Esophagus muscularis mucosa (tissue), 4 donors: ENCODE measurements around the gene CAPN10. TPM values are rescaled to one million over a fixed set of nuclear protein-coding genes. Genes with fewer than 3 reads are reported as not detected.
A peak's percentile ranks its signal among the peaks of the same experiment; 100 is the strongest.

Source experiments
- DNase-seq: peaks from one replicate; pipeline ENCODE4 v3.0.0-alpha.2; 2017; ENCODE audit errors: extremely low spot score
- H3K27ac ChIP-seq, 4 donors: fragments of 200-600 bp; sonication (generic); replicated peaks in 1 of 4; 1 replicate in 3 of 4; 2 replicates in 1 of 4; pipeline ENCODE4 v1.5.1; 2016 to 2019; ENCODE audit warnings: mild to moderate bottlenecking in 1 of 4
- H3K27me3 ChIP-seq, 4 donors: fragments of 200-600 bp; sonication (generic); one replicate each; pipeline versions ENCODE4 v1.5.1 to v1.6.0; 2016 to 2019
- H3K36me3 ChIP-seq, 4 donors: fragments of 200-600 bp; sonication (generic); one replicate each; pipeline ENCODE4 v1.5.1; 2016 to 2019
- H3K4me1 ChIP-seq, 4 donors: fragments of 200-600 bp; sonication (generic); one replicate each; pipeline ENCODE4 v1.5.1; 2016 to 2019
- H3K4me3 ChIP-seq, 4 donors: fragments of 200-600 bp; sonication (generic); 1 replicate in 2 of 4; 2 replicates in 2 of 4; pipeline ENCODE4 v1.5.1; 2016 to 2019; ENCODE audit warnings: mild to moderate bottlenecking in 4 of 4, moderate library complexity in 1 of 4
- H3K9me3 ChIP-seq, 4 donors: fragments of 200-600 bp; sonication (generic); 1 replicate in 3 of 4; 2 replicates in 1 of 4; pipeline ENCODE4 v1.5.1; 2016 to 2019
- EP300 ChIP-seq: sonication (generic); formaldehyde crosslinking; IDR thresholded peaks from one replicate; pipeline ENCODE4 v1.6.1; 2017; ENCODE audit warnings: antibody characterized with exemption
- POLR2A ChIP-seq: fragments of 450-650 bp; IDR thresholded peaks from one replicate; pipeline ENCODE4 v1.6.1; 2017; ENCODE audit warnings: antibody characterized with exemption, moderate library complexity, mild to moderate bottlenecking, low read depth
- POLR2AphosphoS5 ChIP-seq, 2 donors: sonication (generic); formaldehyde crosslinking; IDR thresholded peaks; one replicate each; pipeline ENCODE4 v1.6.1; 2017; ENCODE audit warnings: antibody characterized with exemption in 2 of 2
- WGBS: methylation state at CpG from one replicate; pipeline ENCODE4 v1.1.5; 2018; 5-methylcytosine and 5-hydroxymethylcytosine counted together
- intact Hi-C: fragments of 100-400 bp; cut with DNase I; formaldehyde crosslinking; loops from one replicate; pipeline ENCODE4 v1.15.1; 2023
- total RNA-seq, 4 donors: library from RNA; depleted of rRNA; stranded (reverse); fragments of >200 nt; gene quantifications; one replicate each; pipeline versions ENCODE4 v1.1.0 to v1.2.1, GENCODE V29; 2016
- TF ChIP-seq, protein P1 (sequence below), 3 experiments: fragments of 200-600 bp in 2 of 3; fragments of 450-650 bp in 1 of 3; sonication (generic) in 2 of 3; IDR thresholded peaks; one replicate each; pipeline ENCODE4 v1.5.1; 2017 to 2019; ENCODE audit warnings: antibody characterized with exemption in 3 of 3, mild to moderate bottlenecking in 2 of 3, moderate library complexity in 1 of 3

Gene CAPN10
- total RNA-seq, 4 donors from 2014 or later, result 16.7 to 29.2 (median 19.6) TPM

GRCh38 chr2:240563951-240564560 lies 22.5 kb upstream of the CAPN10 start:
- intact Hi-C loops, result loop anchor here (10.0 kb wide), 1 partner anchor 129 kb away; the partner anchor contains the start of gene GPC1
- peaks cover 53 to 73% (median 63%) of the 10 kb centered on the region in 4 donors for H3K4me1 ChIP-seq
- no peak for DNase-seq

GRCh38 chr2:240564561-240565332 lies 21.8 kb upstream of the CAPN10 start:
- H3K27ac ChIP-seq, result peak overlapping the region in 3 of 4 donors; percentile 95 to 97 (median 96)
- WGBS, result 85% methylated on average over 10 of the region's 10 CpGs

More at GRCh38 chr2:240563951-240564560, 22.5 kb upstream of the CAPN10 start:
- Histone ChIP-seq H3K27ac (no peak overlapping the region), H3K4me3 (no peak overlapping the region), H3K9me3 (no peaks in the 10 kb centered on the region), H3K36me3 (peaks cover 0 to 5% (median 2%) of the 10 kb centered on the region in 4 donors), H3K27me3 (no peaks in the 10 kb centered on the region)
- 92% methylated on average over 12 of the region's 12 CpGs for WGBS
- TF ChIP-seq EP300, result no peak
- TF ChIP-seq POLR2AphosphoS5 (IDR thresholded peaks at IDR 0.05), result no peak
- TF ChIP-seq, protein P1, sequence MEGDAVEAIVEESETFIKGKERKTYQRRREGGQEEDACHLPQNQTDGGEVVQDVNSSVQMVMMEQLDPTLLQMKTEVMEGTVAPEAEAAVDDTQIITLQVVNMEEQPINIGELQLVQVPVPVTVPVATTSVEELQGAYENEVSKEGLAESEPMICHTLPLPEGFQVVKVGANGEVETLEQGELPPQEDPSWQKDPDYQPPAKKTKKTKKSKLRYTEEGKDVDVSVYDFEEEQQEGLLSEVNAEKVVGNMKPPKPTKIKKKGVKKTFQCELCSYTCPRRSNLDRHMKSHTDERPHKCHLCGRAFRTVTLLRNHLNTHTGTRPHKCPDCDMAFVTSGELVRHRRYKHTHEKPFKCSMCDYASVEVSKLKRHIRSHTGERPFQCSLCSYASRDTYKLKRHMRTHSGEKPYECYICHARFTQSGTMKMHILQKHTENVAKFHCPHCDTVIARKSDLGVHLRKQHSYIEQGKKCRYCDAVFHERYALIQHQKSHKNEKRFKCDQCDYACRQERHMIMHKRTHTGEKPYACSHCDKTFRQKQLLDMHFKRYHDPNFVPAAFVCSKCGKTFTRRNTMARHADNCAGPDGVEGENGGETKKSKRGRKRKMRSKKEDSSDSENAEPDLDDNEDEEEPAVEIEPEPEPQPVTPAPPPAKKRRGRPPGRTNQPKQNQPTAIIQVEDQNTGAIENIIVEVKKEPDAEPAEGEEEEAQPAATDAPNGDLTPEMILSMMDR (IDR thresholded peaks at IDR 0.05), result no peak
- TF ChIP-seq POLR2A, result no peak

GRCh38 chr2:240565333-240566202 lies 21.0 kb upstream of the CAPN10 start:
- Histone ChIP-seq H3K27ac (peak overlapping the region; percentile 94 to 97 (median 96)), H3K36me3 (peaks cover 0 to 5% (median 3%) of the 10 kb centered on the region in 4 donors), H3K27me3 (no peaks in the 10 kb centered on the region), H3K4me3 (peak overlapping the region; percentile 81 to 90 (median 87)), H3K4me1 (peaks cover 57 to 75% (median 67%) of the 10 kb centered on the region in 4 donors), H3K9me3 (no peaks in the 10 kb centered on the region)
- TF ChIP-seq POLR2A (no peak), EP300 (no peak), POLR2AphosphoS5 (IDR thresholded peaks at IDR 0.05) (peak in 1 of 2 donors; percentile 18)
- TF ChIP-seq, protein P1 (IDR thresholded peaks at IDR 0.05), result no peak
- 61% methylated on average over 22 of the region's 26 CpGs for WGBS
- intact Hi-C loops, result loop anchor here (10.0 kb wide), 1 partner anchor 131 kb away; the partner anchor contains the start of gene GPC1
- no peak for DNase-seq

More at GRCh38 chr2:240564561-240565332, 21.8 kb upstream of the CAPN10 start:
- Histone ChIP-seq H3K4me3 (no peak overlapping the region), H3K9me3 (no peaks in the 10 kb centered on the region), H3K36me3 (peaks cover 0 to 5% (median 2%) of the 10 kb centered on the region in 4 donors), H3K27me3 (no peaks in the 10 kb centered on the region), H3K4me1 (peaks cover 52 to 73% (median 63%) of the 10 kb centered on the region in 4 donors)
- intact Hi-C loops, result loop anchor here (10.0 kb wide), 1 partner anchor 130 kb away; the partner anchor contains the start of gene GPC1
- DNase-seq, result no peak
- no peak for TF ChIP-seq POLR2AphosphoS5 (IDR thresholded peaks at IDR 0.05)
- TF ChIP-seq, protein P1 (IDR thresholded peaks at IDR 0.05), result no peak
- TF ChIP-seq EP300, result no peak
- no peak for TF ChIP-seq POLR2A
